ENCODE data around the gene HS1BP3.

The HS1BP3 gene

GRCh38 chr2:20572221-20572620 is 78.7 kb downstream of the HS1BP3 start:
- no peak for DNase-seq (ENCODE audit: low read depth, low spot score)

DNA sequence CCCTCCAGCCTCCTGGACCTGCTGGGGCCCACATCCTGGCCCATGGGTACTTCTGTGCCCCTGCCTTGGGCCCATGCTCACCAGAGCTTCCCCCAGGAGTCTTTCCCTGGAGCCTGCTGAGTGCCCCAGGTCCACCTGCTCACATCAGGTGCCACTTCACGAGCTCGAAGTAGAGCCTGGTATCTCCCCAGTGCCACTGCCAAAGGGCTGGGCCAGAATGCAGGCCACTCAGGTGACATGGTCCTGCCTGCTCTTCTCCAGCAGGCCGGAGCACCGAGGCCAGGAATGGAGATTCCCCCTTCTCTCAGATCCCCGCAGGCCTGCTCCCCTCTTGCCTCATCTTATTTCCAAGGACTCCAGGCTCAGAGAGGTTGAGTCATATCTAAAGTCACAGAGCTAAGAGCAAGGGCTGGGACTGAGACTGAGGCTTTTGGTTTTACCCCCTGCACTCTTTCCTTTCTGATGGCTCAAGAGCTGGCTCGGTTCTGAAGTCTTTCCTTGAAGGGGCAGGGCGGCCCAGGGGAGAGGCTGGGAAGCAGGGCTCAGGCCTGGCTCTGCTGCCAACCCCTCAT is 79.2 kb downstream of the HS1BP3 start:
- no peak for DNase-seq (ENCODE audit: low read depth, low spot score)

GRCh38 chr2:20571231-20571630 is 79.7 kb downstream of the HS1BP3 start:
- DNase-seq (ENCODE audit: low read depth, low spot score): no peak

DNA sequence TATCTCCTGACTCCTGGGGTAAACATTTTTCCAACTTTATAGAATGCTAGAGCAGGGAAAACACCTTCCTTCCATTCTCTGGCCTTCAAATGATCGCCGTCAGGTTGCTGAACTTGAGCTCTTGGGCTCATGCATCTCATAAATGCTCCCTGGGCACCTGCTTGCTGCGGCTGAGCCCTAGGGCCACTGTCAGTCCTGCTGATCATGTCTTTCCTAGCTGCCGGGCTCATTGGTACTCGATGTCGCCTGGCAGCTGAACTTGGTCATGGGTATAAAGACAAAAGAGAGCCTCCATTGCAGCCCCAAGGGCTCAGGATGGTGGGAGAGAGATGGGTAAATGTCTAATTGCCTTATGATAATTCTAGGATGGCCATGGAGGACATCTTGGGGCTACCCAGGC is 80.6 kb downstream of the HS1BP3 start:
- DNase-seq (ENCODE audit: low read depth, low spot score): no peak

GRCh38 chr2:20569464-20570223 is 81.3 kb downstream of the HS1BP3 start:
- no peak for DNase-seq (ENCODE audit: low read depth, low spot score)

DNA sequence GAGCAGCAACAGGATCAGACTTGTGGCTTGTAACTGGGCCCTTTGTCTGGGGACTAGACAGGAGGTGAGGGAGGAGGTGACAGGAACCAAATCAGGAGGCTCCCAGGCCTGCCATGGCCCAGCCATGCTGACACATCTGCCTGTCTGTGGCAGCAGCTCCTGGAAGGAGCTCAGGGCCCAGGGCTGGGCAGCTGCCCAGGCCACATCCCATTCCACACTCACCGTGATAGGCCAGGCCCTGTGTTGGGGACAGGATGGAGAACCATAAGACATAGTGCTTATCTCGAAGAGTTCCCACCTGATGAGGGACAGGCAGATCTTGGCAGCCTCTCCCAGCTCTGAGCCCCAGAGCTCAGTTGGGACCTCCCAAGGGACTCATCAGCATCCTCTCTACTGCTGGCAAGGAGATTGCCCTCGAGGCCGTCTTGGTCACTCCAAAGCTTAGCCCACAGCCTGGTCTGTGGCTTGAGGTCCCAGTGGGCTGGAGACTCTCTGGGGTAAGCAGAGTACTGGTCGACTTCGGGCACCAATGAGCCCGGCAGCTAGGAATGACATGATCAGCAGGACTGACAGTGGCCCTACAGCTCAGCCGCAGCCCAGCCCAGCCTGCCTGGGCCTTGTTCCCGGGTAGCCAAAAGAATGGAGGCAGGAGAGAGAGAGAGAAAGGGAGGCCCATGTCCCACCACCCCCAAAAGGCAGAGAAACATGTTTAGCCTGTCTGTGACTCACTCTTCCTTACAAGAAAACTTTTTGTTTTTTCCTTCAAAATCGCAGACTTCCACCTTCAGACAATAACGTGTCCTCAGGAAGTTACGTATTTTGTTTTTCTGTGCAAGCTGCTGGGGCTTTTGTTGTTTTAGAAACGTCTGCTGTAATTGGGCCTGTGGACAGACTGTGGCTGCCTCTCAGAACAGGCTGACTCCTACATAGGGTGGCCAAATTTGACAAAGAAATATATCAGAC is 82.1 kb downstream of the HS1BP3 start:
- DNase-seq (ENCODE audit: low read depth, low spot score): no peak

DNA sequence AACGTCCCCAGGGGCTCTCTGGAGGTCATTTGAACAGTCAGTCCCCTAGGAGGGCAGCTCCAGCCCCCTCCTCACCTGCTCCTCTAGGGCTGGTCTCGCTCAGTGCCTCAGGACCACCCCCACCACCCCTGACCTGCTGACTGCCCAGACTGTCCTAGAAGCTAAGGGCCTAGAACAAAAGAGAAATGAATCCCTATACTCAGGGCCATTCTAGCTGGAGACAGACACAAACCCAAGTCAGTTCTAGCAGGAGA is 83.0 kb downstream of the HS1BP3 start:
- no peak for DNase-seq (ENCODE audit: low read depth, low spot score)

All from brain pericyte (primary cell).